Retinal pigment epithelial cell (primary cell): ENCODE results near the gene BRI3BP.

Experiments used
- DNase-seq: peaks from one replicate; pipeline ENCODE4 v3.0.0-alpha.2; 2010; ENCODE audit warnings: low read depth
- H3K4me3 ChIP-seq: 2 replicates; pipeline ENCODE4 v1.5.1; 2011; ENCODE audit warnings: mild to moderate bottlenecking, low read length, control low read depth, moderate library complexity
- CTCF ChIP-seq: conservative IDR thresholded peaks from 2 replicates; pipeline ENCODE4 v1.5.1; 2011; ENCODE audit warnings: low read depth, low read length, control low read depth, inconsistent platforms

The BRI3BP gene

GRCh38 chr12:125013816-125014442 lies 20.5 kb downstream of the BRI3BP start:
- H3K4me3 ChIP-seq = no peak overlapping the region
- DNase-seq = no peak
- TF ChIP-seq CTCF = no peak

GRCh38 chr12:125014526-125014925 lies 21.1 kb downstream of the BRI3BP start:
- no peak for TF ChIP-seq CTCF
- H3K4me3 ChIP-seq = no peak overlapping the region
- no peak for DNase-seq

- no peak for TF ChIP-seq CTCF
- no peak overlapping the region for H3K4me3 ChIP-seq
- DNase-seq = no peak
Measured at GRCh38 chr12:125015680-125016310, 22.4 kb downstream of the BRI3BP start.

GRCh38 chr12:125017801-125018200 lies 24.4 kb downstream of the BRI3BP start:
- no peak overlapping the region for H3K4me3 ChIP-seq
- TF ChIP-seq CTCF = no peak
- DNase-seq = no peak

- no peak for DNase-seq
- no peak overlapping the region for H3K4me3 ChIP-seq
- TF ChIP-seq CTCF = no peak
Measured at GRCh38 chr12:125018356-125018755, 24.9 kb downstream of the BRI3BP start.

- no peak for TF ChIP-seq CTCF
- no peak for DNase-seq
- no peak overlapping the region for H3K4me3 ChIP-seq
Measured at GRCh38 chr12:125021096-125021495, 27.7 kb downstream of the BRI3BP start.

GRCh38 chr12:125021771-125022170 lies 28.3 kb downstream of the BRI3BP start:
- DNase-seq = no peak
- no peak overlapping the region for H3K4me3 ChIP-seq
- TF ChIP-seq CTCF = no peak
